CD4-positive, alpha-beta T cell treated with Interleukin-6 for 4 hours (primary cell): ENCODE measurements around the gene IQUB.
A peak's percentile ranks its signal among the peaks of the same experiment; 100 is the strongest.
"Not testable (repeated sequence)": the region's sequence is repeated elsewhere in the genome, so short reads cannot be mapped to it uniquely, and the experiment has no call there.

Experiments
- DNase-seq: peaks from one replicate; pipeline ENCODE4 v3.0.0-alpha.2; 2020; ENCODE audit warnings: mixed read lengths

IQUB gene

DNA sequence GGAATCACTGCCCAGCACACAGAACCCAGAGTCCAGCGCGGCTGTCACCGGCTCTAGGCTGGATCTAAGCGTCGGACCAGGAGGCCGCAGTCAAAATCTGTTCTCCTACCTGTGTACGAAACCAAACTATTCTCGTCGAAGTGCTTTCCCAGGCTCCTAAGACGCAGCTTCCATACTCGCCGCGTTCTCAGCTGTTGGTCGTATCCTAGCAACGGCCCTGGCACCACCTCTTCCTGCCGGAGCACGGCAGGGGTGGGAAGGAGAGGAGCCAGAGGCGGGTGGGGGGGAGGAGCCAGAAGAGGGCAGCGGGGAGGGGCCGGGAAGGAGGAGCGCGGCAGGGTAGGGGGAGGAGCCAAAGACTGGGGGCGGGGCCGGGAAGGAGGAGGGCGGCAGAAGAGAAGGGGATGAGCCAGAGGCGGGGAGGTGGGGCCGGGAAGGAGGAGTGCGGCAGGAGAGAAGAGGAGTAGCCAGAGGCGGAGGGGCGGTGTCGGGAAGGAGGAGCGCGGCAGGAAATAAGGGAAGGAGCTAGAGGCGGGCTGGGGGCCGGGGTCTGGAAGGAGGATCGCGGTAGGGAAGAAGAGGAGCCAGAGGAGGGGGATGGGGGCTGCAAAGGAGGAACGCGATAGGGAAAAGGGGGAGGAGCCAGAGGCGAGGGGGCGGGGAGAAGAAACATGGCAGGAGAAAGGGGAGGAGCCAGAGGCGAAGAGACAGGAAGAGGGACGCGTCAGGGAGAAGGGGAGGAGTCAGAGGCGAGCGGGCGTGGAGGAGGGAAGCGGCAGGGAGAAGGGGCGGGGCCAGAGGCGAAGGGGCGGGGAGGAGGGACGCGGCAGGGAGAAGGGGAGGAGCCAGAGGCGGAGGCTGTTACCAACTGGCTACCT is at the start of gene IQUB:
IQUB (minus strand) TSS at position 213 of the 878 bp plus-strand sequence. CDS start 22,255 bp downstream, outside the sequence.
- DNase-seq, result peak; percentile 99

DNA sequence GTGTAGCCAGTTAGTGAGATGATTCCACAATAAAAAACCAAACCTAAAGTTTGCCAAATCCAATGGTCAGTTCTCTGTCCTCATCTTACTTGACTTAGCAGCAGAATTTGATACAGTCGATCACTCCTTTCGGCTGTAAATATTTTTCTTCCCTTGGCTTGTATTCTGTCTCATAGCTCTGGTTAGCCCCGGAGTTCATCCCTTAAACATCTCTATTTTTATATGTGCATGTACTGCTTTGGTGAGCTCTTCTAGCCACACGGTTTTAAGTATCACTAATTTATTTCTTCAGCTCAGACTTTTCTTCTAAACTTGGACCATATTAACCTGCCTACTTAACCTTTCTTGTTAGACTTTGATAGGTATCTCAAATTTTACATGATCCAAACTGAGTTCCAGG is 49.4 kb upstream of the IQUB start:
- DNase-seq, result no peak

DNA sequence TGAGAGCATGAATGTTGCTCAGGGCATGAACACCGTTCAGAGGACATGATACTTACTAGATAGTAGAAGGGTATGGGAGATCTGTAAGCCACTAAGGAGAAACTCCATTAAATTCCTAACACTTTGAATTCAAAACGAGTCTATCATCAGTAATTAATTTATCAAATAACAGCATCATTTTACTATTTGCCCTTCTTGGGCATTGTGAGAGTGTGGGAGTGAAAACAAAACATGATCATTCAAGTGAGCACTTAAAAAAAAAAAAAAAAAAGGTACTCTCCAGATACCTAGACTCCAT is 46.7 kb upstream of the IQUB start:
- no peak for DNase-seq

DNA sequence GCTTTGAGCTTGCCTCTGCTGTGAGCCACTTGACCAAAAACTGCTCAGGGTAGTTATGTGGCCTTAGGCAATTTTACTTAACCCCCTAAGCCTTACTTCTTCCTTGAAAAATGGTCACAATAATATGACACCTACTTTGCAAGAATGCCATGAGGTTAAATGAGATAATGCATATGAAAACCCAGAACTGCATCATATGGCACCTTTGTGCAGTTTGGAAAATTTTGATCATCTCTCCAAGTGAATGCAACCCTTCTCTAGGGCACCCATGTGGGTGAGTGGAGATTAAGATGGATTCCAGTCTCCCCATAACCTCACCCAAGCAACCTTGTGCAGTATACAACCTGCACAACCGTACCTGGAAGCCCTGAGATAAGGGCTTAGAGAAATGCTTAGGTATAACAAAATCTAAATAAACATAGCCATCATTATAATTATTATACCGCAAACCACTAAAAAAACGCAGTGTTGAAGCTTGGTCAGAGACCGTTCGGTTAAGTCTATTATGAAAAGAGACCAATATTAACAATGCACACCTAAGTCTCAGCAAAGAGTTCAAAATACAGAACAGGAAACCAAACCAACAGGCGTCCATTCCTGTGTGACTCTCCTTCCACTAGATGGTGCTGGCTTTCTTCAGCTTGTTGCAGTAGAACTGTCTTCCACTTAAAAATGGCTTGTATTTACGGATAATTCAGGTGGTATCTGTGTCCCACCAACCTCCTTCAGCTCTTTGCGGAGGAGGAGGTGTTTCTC is 46.2 kb upstream of the IQUB start:
- DNase-seq, result peak; percentile 2

DNA sequence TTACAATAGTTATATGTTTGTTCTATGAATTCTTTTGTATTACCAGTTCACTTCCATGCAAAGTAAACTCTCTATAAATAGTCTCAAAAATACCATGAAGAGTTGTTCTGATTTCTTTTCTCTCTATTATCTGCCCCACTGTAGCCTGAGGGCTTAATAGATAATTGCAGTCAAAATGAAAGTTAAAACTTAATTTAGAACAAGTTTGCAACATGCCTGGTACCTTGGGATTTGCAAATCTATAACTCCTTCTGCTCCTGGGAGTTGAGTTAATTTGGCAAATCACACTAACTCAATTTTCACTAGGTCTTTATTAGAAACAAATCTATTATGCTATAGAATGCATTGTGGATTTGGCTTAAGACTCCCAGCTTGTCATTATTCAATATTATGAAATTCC is 45.0 kb upstream of the IQUB start:
- no peak for DNase-seq

DNA sequence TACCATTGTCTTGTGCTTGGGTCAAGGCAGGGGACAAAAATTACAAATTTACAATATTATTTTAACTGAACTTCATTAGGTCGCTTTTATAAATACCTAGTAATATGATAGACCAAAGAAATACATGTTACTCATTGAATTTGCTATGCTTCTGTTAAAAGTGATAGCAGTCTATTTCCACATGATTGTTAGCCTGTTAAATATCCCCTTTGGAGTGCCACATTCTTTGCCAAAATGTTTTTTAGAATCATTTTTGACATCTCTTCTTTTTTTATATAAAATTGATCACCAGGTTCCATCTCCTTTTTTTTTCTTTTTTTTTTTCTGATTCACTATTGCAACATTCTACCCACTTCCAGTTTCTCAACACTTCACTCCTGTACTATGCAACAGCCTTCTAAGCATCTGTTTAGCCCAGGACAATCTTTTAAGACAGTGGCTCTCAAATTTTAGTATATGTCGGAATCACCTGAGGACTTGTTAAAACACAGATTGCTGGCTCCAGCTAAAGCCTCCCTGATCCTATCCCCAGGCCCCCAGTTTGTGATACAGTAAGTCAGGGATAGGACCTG is 39.6 kb upstream of the IQUB start:
- no peak for DNase-seq

DNA sequence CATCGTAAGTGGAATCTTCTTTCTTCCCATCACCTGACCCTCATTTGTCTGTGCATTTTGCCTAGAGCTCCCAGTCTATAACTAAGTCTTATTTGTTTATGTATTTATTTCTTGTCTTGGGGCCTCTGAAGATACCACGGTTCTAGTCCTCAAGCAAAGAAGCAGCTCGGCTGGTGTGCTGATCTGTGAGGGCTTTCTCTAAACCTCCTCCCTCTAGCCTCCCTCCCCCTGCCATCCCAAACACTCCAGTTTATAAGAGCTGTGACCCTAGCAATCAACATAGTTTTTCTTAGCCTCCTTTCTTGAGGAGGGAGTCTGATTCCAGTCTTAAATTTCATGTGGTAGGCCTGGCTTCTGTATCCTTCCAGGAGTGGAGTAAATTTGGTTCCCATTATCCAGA is 38.9 kb upstream of the IQUB start:
- no peak for DNase-seq

DNA sequence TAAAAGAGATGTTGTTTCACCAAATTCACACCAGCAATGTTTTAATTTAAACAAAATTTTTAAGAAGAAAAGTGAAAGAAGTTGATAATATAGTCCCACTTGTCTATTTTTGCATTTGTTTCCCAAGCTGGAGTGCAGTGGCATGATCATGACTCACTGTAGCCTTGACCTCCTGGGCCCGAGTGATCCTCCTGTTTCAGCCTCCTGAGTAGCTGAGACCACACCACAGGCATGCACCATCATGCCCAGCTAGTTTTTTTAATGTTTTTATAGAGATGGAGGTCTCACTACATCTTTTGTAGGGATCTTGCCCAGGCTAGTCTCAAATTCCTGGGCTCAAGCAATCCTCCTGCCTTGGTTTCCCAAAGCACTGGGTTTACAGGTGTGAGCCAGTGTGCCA is 37.3 kb upstream of the IQUB start:
- no peak for DNase-seq

DNA sequence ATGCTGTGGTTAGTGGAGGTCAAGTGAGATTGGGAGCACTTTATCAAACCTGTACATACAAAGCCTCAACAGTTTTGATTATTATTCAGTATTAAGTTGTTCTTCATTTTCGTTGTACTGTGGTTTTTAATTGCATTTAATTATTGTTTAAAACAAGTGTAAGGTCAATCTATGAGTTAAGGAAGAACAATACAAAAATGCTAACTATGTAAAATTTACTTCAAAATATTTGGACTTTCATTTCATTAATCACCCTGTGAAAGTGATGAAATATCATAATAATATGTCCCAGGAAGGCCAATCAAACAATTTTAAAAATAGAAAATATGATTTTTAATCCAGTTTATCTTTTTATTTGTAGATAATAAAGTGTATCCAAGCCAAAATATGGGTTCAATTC is 36.8 kb upstream of the IQUB start:
- DNase-seq, result no peak

DNA sequence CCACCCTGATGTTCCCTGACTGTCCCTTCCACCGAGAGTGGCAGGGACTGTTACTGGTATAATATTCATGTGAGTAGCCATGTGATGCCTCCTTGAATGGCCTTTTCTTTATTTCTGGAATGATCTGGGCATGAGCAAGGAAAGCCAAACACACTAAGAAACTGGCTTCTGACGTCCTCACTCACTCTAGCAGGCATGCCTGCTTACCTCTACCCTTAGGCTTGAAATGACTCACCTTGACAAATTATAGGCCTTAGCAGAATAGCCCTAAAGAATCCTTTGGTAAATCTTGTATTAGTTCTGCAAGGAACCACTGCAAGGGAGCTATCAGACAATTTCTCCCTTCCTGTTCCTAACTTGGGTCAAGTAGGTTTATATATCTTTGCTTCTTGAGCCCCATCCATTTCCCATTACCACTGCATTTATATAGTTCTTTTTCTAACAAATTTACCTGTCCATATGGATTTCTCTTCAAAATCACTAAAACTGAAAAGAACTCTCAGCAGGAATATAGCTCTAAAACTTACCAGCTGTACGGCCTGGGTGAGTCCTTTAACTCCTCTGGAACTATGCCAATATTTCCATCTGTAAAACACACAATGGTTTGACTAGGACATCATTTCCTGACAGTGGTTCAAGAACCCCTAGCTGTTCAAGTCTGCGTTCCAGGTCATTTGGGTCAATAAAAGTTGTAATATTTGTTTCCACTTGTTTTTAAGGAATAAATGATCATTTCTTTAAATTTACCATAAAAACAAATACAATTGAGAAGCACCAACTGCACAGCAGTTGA is 36.2 kb upstream of the IQUB start:
- no peak for DNase-seq

DNA sequence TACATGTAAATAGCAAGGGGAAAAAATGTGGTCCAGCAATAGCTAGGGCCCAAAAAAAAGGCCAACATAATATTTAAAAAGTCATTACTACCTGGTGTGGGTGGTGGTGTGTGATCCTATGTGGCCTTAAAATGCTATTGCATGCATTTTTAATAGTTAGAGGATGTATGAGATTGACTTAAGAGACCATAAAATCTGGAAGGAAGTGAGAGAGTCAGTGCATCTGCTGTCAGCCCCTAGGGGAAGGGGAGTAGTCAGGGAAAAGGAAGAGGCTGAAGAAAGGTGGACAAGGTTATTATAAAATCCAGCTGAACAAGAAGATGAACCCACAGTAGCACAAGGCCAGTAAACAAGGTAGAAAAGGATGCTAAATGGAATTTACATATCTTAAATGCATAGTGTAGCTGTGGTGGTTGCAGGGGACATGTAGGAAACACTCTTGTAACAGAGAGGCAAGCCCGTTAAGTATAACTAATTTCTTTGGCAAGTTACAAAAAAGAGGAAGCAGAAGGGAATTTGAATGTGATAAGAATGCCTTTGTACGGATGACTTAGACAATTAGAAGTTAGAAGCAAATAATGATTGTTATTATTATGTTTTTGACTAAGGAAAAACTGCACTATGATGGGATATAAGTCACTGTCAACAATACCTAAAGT is 35.1 kb upstream of the IQUB start:
- DNase-seq, result no peak

DNA sequence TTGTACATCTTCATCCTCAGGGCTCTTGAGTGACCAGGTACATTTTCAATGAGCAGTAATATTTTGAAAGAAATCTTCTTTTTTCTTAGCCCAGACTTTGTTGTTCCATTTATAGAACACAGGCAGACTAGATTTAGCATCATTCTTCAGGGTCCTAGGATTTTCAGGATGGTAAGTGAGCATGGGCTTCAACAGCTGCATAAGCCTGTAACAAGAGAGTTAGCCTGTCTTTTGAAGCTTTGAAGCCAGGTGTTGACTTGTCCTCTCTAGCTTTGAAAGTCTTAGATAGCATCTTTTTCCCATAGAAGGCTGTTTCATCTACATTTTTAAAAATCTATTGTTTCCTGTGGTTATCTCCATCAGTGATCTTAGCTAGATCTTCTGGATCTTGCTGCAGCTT is 27.7 kb upstream of the IQUB start:
- no peak for DNase-seq

DNA sequence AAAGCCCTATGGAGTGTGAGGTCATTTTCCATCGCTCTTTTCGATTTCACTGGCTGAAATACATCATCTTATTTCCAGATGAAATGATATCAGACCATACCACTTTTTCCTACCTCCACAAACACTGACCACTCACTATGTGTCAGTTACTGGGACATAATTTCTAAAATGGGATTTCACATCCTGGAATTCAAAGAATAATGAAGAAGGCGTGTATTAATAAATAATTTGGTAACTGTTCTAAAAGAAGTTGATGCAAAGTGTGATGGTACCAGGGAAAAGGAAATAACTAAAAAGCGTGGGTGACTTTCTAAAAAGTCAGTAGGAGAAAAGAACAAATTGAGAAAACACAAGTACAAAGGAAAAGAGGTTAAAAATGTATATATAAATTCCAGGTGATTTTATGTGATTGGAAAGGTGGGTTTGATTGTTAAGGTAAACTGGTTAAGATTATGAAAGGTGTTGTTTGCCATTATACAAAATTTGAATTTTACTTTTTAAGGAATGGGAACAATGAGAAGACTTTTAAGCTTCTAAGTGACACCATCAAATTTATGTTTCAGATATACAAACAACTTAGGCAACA is 24.0 kb upstream of the IQUB start:
- no peak for DNase-seq

DNA sequence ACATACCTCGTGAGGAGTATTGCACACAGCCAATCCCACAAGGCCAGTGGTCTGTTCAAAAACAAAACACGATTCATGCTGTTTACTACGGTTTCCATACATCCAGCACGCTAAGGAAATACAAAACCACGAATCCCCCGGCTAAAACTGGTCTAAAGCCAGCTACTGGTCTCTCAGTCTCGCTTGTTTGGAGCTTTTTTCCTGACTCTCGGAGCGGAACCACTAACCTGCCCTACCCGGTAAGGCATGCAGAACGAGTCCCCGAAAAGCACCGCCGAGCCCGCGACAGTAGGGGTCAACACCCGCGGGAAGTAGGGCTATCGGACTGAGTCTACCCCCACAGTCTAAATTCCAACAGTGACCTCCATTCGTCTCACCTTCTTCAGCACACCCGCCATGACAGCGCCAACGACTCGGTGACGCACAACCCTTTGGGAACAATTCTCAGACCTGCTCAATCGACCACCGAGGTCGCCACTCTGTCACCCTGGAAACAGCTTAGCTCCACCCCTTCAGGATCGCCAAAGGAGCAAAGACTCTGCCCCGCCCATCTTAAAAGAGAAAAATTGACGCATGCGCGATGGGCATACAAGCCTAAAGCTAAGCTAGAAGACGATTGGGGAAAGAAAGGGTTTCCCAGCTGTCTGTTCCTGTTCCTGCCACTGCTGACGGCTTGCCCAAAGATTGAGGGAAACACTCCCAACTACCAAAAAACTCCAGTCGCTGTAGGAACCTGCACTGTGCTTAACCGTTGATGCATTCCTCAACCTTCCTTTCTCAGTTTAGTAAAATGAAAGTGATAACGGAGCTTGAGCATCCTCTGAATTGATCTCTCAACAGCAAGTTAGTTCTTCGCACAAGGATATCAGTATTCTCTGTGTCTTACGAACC is 23.2 kb upstream of the IQUB start, which contains the start of gene NDUFA5:
NDUFA5 (minus strand) TSS at position 421 of the 891 bp plus-strand sequence; CDS start at position 398, 23 bp downstream.
- DNase-seq, result peak; percentile 97

DNA sequence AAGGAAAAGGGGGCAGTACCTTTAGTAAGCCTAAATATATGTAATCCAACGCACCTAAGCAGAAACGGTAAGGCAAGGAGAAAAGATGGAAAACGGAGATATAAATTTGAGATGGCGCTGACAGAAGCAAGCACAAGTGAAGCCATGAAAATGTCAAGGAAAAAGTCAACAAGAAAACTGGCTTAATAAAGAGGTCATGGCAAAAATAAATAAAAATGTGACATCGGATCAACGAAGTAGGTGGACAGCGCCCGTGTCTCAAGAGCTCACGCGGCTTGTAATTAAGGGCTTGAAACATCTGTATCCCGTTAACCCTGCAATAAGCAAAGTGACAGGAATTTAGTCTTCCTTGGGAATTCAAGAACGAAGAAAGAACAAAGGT is 22.6 kb upstream of the IQUB start:
- no peak for DNase-seq

DNA sequence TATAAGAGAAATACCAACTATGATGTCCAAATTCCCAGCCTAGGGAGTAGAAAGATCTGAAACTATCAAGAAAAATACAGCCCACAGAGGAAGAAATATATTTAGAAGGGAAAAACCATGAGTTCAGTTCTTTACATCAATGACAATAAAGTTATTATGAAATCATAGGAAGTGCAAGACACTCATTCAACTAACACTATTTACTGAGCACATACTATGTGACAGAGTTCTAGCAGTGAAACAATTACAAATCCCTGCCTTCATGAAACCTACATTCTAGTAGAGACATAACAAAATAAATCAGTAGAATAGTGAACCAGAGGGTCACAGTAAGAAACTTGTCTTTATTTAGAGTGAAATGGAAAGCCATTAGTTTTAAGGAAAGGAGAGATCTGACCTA is 21.1 kb upstream of the IQUB start:
- DNase-seq, result no peak

DNA sequence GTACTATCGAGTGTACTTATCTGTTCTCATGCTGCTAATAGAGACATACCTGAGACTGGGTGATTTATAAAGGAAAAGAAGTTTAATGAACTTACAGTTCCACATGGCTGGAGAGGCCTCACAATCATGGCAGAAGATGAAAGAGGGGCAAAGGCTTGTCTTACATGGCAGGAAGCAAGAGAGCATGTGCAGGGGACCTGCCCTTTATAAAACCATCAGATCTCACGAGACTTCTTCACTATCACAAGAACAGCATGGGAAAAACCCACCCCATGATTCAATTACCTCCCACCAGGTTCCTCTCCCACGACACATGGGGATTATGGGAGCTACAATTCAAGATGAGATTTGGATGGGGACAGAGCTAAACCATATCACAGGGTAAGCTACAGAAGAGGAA is 18.8 kb upstream of the IQUB start:
- no peak for DNase-seq

DNA sequence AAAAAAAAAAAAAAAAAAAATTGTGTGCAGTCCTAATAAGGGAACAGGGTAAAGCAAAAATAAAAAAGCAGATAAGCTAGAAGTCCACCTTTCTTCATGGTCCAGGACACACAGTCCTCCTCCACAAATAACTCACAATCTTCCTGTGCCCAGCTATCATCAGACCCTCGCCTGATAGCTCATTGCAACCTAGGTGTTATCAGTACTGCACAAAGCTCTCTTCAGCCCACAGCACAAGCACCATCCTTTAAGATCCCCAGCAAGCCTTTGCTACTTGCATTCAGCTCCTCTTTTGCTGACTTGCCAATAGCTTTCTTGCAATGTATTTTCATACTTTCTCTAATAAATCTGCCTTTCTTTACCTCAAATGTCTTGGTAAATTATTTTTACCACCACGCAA is 18.2 kb upstream of the IQUB start:
- DNase-seq, result no peak

DNA sequence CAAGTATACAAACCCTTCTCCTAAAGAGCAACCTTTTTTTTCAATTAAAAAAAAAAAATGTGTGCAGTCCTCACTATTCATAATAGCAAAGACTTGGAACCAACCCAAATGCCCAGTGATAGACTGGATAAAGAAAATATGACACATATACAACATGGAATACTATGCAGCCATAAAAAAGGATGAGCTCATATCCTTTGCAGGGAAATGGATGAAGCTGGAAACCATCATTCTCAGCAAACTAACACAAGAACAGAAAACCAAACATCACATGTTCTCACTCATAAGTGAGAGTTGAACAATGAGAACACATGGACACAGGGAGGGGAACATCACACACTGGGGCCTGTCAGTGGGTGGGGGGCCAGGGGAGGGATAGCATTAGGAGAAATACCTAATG is 17.7 kb upstream of the IQUB start:
- DNase-seq, result not testable (repeated sequence)

DNA sequence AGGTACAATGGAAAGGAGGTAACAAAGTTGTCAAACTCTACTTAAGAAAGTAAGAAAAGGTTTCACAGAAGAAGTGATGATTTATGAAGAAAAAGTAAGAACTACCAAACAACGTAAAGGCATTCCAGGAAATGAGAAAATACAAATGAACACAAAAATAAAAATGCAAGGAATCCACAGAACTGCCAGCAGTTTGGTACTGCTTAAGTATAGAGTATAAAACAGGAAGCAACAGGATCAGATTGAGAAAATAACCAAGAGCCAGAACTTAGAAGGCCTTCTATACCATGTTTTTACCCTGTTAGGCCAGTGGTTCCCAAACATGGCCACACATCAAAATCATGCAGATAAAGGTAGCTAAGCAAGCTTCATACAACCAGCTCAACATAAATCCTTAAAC is 14.0 kb upstream of the IQUB start:
- DNase-seq, result no peak

DNA sequence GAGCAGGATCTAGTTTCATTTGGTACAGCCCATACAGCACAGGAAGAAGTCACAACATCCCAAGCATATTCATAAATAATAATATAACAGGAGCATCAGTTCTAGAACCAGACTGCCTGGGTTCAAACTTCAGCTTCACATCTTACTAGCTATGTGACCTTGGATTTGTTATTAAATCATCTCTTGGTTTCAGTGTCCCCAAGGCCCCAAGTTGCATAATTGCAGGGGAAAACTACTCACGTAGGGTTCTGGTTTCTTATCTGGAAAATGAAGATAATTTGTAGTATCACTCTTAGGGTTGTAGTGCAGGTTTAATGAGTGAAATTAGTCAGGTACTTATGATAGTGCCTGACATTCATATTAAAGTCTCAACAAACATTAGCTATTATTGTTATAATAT is 5.5 kb upstream of the IQUB start:
- no peak for DNase-seq
